DOHH2 (cell line): ENCODE data around the gene SOCS2.
"Not testable (repeated sequence)": the region's sequence is repeated elsewhere in the genome, so short reads cannot be mapped to it uniquely, and the experiment has no call there.

Experiments used
- H3F3A ChIP-seq: fragments of 200-600 bp; sonication (generic), shearing (Covaris generic); 2 replicates; pipeline ENCODE4 v1.6.0; 2016; ENCODE audit warnings: antibody characterized with exemption, mild to moderate bottlenecking; ENCODE audit not compliant: control insufficient read depth, insufficient read depth
- H3K27ac ChIP-seq: fragments of 200-600 bp; sonication (generic); 2 replicates; pipeline ENCODE4 v1.5.1; 2014; ENCODE audit warnings: low read depth, mild to moderate bottlenecking, low read length, moderate library complexity
- H3K27me3 ChIP-seq: fragments of 200-600 bp; sonication (generic); 2 replicates; pipeline ENCODE4 v1.6.1; 2014; ENCODE audit warnings: mild to moderate bottlenecking, low read length, mixed read lengths; ENCODE audit not compliant: control insufficient read depth
- H3K36me3 ChIP-seq: fragments of 200-600 bp; sonication (generic); 2 replicates; pipeline ENCODE4 v1.6.1; 2014; ENCODE audit warnings: mild to moderate bottlenecking, low read length, moderate library complexity, mixed read lengths; ENCODE audit not compliant: control insufficient read depth
- H3K4me1 ChIP-seq: fragments of 200-600 bp; sonication (generic); 2 replicates; pipeline ENCODE4 v1.6.1; 2014; ENCODE audit warnings: mild to moderate bottlenecking, low read length, mixed read lengths; ENCODE audit not compliant: control insufficient read depth
- H3K4me2 ChIP-seq: fragments of 200-600 bp; sonication (generic); 2 replicates; pipeline ENCODE4 v1.6.0; 2014; ENCODE audit warnings: mild to moderate bottlenecking, low read length, moderate library complexity
- H3K4me3 ChIP-seq: fragments of 200-600 bp; sonication (generic); 2 replicates; pipeline ENCODE4 v1.5.1; 2014; ENCODE audit warnings: mild to moderate bottlenecking, low read length, mixed read lengths
- H3K79me2 ChIP-seq: fragments of 200-600 bp; sonication (generic); 2 replicates; pipeline ENCODE4 v1.6.1; 2014; ENCODE audit warnings: mild to moderate bottlenecking, low read length, mixed read lengths; ENCODE audit not compliant: control insufficient read depth
- H3K9me2 ChIP-seq: fragments of 200-600 bp; sonication (generic); replicated peaks from 2 replicates; pipeline ENCODE4 v1.6.1; 2014; ENCODE audit warnings: mild to moderate bottlenecking, low read length, mixed read lengths; ENCODE audit not compliant: control insufficient read depth
- H3K9me3 ChIP-seq: fragments of 200-600 bp; sonication (generic); 2 replicates; pipeline ENCODE4 v1.6.1; 2014; ENCODE audit warnings: antibody characterized with exemption, low read length, mixed read lengths; ENCODE audit not compliant: control insufficient read depth, insufficient read depth
- H4K20me1 ChIP-seq: fragments of 200-600 bp; sonication (generic); 2 replicates; pipeline ENCODE4 v1.6.0; 2014; ENCODE audit warnings: low read depth, mild to moderate bottlenecking, antibody characterized with exemption, low read length, moderate library complexity; ENCODE audit not compliant: control insufficient read depth, insufficient read depth
- CTCF ChIP-seq: fragments of 200-600 bp; sonication (generic); IDR thresholded peaks from one replicate; pipeline ENCODE4 v1.5.1; 2014; ENCODE audit warnings: antibody characterized with exemption, mild to moderate bottlenecking, low read depth, low read length; ENCODE audit not compliant: poor library complexity, severe bottlenecking
- EZH2phosphoT487 ChIP-seq: fragments of 200-600 bp; sonication (generic); IDR thresholded peaks from 2 replicates; pipeline ENCODE4 v1.6.1; 2017; ENCODE audit warnings: borderline replicate concordance, mild to moderate bottlenecking, antibody characterized with exemption, low read length, moderate library complexity, mixed read lengths

Gene SOCS2

GRCh38 chr12:93550748-93551611 is 21.5 kb upstream of the SOCS2 start:
- Histone ChIP-seq H3K4me1 (no peaks in the 10 kb centered on the region), H3K4me2 (no peak overlapping the region), H3K9me3 (no peaks in the 10 kb centered on the region), H4K20me1 (no peaks in the 10 kb centered on the region), H3K36me3 (no peaks in the 10 kb centered on the region), H3K4me3 (no peak overlapping the region), H3K27ac (no peak overlapping the region), H3K27me3 (peaks cover 9% of the 10 kb centered on the region), H3K79me2 (no peaks in the 10 kb centered on the region), H3K9me2 (no peaks in the 10 kb centered on the region), H3F3A (no peaks in the 10 kb centered on the region)
- no peak for TF ChIP-seq CTCF
- no peak for TF ChIP-seq EZH2phosphoT487

DNA sequence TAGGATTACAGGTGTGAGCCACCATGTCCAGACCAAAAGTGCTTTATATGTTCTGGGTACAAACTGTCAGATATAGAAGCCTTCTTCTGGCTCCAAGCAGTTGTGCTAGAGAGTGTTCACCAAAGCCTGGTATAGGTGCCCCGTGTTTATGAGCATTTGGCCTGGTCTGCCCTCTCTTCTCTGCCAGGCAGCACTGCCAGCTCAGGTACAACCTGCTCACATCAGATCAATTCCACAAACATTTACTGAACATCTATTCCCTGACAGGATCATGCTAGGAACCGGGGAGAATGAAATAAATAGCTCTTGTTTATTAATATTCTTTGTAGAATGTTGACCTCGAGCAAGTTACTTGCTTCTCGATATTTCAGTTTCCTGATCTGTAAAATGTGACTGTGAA is 20.0 kb upstream of the SOCS2 start:
- H4K20me1 ChIP-seq = no peaks in the 10 kb centered on the region
- no peaks in the 10 kb centered on the region for H3K9me3 ChIP-seq
- peaks cover 9% of the 10 kb centered on the region for H3K27me3 ChIP-seq
- H3K4me2 ChIP-seq = no peak overlapping the region
- H3K9me2 ChIP-seq = no peaks in the 10 kb centered on the region
- H3K4me3 ChIP-seq = no peak overlapping the region
- TF ChIP-seq CTCF (no peak), EZH2phosphoT487 (no peak)
- no peak overlapping the region for H3K27ac ChIP-seq
- H3K4me1 ChIP-seq = no peaks in the 10 kb centered on the region
- no peaks in the 10 kb centered on the region for H3F3A ChIP-seq
- H3K36me3 ChIP-seq = no peaks in the 10 kb centered on the region
- no peaks in the 10 kb centered on the region for H3K79me2 ChIP-seq

- not testable (repeated sequence) for H3K27ac ChIP-seq, H3K4me1 ChIP-seq
These were observed 14.6 kb upstream of the SOCS2 start for GRCh38 chr12:93557879-93558278.

DNA sequence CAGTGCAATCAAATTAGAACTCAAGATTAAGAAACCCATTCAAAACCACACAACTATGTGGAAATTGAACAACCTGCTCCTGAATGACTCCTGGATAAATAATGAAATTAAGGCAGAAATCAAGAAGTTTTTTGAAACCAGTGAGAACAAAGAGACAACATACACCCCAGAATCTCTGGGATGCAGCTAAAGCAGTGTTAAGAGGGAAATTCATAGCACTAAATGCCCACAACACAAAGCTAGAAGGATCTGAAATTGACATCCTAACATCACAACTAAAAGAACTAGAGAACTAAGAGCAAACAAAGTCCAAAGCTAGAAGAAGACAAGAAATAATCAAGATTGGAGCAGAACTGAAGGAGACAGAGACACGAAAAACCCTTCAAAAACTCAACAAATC is 13.8 kb upstream of the SOCS2 start:
- H3K4me3 ChIP-seq, H3F3A ChIP-seq, H3K27me3 ChIP-seq, H4K20me1 ChIP-seq, H3K4me2 ChIP-seq, H3K9me3 ChIP-seq, H3K36me3 ChIP-seq, H3K79me2 ChIP-seq, H3K4me1 ChIP-seq, H3K27ac ChIP-seq, H3K9me2 ChIP-seq: not testable (repeated sequence)

More at GRCh38 chr12:93557879-93558278, 14.6 kb upstream of the SOCS2 start:
- H3K4me3 ChIP-seq, H4K20me1 ChIP-seq, H3K4me2 ChIP-seq, H3K27me3 ChIP-seq, H3K36me3 ChIP-seq, H3K9me2 ChIP-seq, H3F3A ChIP-seq, H3K79me2 ChIP-seq, H3K9me3 ChIP-seq: not testable (repeated sequence)
